ENCODE results near the gene MAP2K1. TPM values are rescaled to one million over a fixed set of nuclear protein-coding genes. Genes with fewer than 3 reads are reported as not detected.

Gene MAP2K1
- total RNA-seq, 1 donor from 2014 or later, result 23.6 TPM

DNA sequence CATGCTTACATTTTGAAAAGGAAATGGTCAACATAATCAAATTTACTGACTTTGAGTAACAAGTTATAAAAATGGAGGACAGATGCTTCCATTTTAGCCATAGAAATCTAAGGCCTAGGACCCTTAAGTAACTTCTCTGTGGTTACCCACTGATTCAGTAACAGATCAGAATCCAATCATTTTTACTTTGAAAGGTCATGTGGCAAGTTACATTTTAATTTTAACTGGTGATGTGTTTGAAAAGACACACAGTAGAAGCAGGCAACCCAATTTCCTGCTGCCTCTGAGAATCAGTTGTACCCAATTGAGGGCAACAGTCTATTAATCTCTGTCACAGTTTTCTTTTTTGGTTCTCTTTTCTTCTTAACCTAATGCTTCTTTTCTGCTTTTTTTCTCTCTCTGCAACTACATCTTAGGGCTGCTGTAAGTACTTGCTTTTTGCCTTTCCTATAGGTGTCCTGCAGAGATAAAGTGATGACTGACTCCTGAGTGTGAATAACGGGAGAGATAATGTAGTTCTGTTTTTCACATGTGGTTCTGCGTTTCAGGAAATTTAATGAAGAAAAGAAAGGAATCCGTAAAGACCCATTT is 121.7 kb downstream of the MAP2K1 start:
- Histone ChIP-seq H3K36me3 (peaks cover 0 to under 1% of the 10 kb centered on the region in 2 donors), H3K4me3 (no peak overlapping the region), H3K9me3 (no peaks in the 10 kb centered on the region), H3K27me3 (no peaks in the 10 kb centered on the region), H3K4me1 (peaks cover 16% of the 10 kb centered on the region), H3K27ac (no peak overlapping the region)
- intact Hi-C loops (cut with DNase I), result no loop called here
- DNase-seq (ENCODE audit: extremely low spot score in 2 of 2), result no peak
- no peak for TF ChIP-seq POLR2A (IDR thresholded peaks at IDR 0.05)
- TF ChIP-seq CTCF (IDR thresholded peaks at IDR 0.05), result no peak
- no peak for TF ChIP-seq POLR2AphosphoS5 (IDR thresholded peaks at IDR 0.05; ENCODE audit: insufficient read depth in 1 of 2, low read depth in 1 of 2)

DNA sequence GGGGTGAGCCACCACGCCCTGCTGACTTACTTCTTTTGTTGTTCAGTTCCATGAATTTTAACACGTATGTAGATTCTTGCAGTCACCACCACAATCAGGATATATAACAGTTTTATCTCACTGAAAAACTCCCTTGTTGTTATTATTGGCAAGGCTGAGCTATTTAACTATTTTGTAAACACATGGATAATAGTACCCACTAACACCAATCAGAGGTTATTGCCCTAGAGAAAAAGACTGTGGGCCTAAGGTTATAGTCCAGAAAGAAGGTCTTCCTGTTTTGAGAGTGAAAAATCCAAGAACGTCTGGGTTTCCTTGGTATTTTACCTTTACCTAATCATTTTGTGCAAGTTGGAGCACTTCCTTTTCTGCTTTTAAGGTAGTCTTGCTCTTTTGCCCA is 127.9 kb downstream of the MAP2K1 start:
- no peak overlapping the region for H3K4me3 ChIP-seq
- no peak for TF ChIP-seq POLR2A (IDR thresholded peaks at IDR 0.05)
- TF ChIP-seq POLR2AphosphoS5 (IDR thresholded peaks at IDR 0.05; ENCODE audit: insufficient read depth in 1 of 2, low read depth in 1 of 2), result no peak
- TF ChIP-seq CTCF (IDR thresholded peaks at IDR 0.05), result no peak
- intact Hi-C loops (cut with DNase I), result no loop called here
- H3K9me3 ChIP-seq, result no peaks in the 10 kb centered on the region
- H3K27me3 ChIP-seq, result no peaks in the 10 kb centered on the region
- H3K4me1 ChIP-seq, result no peaks in the 10 kb centered on the region
- no peak for DNase-seq (ENCODE audit: extremely low spot score in 2 of 2)
- H3K36me3 ChIP-seq, result peaks cover 0 to 3% of the 10 kb centered on the region in 2 donors
- H3K27ac ChIP-seq, result no peak overlapping the region

DNA sequence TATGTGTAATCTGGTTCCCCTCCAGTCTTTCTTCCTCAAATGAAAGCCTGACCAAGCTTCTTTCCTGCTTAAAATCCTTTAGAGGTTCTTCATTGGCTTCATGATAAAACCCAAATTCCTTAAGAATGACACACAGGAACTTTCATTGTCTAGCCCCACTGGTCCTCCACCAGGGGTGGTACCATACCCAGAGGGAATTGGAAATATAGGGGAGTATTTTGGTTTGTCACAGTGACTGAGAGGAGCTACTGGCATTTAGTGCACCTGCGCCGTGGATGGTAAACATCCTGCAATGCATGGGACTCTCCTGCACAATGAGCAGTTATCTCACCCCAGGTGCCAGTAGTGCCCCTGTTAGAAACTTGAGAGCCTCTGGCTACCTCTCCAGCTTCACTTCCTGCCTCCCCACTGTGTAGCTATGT is 129.2 kb downstream of the MAP2K1 start:
- intact Hi-C loops (cut with DNase I), result no loop called here
- TF ChIP-seq CTCF (IDR thresholded peaks at IDR 0.05) (no peak), POLR2A (IDR thresholded peaks at IDR 0.05) (no peak), POLR2AphosphoS5 (IDR thresholded peaks at IDR 0.05; ENCODE audit: insufficient read depth in 1 of 2, low read depth in 1 of 2) (no peak)

DNA sequence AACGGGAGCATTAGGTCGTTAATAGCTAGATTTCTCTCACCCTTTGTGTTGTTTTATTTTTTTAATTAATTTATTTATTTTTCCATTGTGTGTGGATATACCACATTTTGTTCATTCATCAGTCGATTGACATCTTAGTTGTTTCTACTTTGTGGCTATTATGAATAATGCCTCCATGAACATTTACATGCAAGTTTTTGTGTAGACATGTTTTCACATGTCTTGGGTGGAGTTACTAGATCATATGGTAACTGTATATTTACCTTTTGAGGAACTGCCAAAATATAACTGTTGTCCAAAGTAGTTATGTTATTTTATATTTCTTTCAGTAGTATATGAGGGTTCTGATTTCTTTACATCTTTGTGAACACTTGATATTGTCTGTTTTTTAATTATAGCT is 137.2 kb downstream of the MAP2K1 start:
- Histone ChIP-seq H3K9me3 (no peaks in the 10 kb centered on the region), H3K36me3 (no peaks in the 10 kb centered on the region), H3K4me3 (no peak overlapping the region), H3K27ac (no peak overlapping the region), H3K4me1 (no peaks in the 10 kb centered on the region), H3K27me3 (no peaks in the 10 kb centered on the region)
- TF ChIP-seq POLR2AphosphoS5 (IDR thresholded peaks at IDR 0.05; ENCODE audit: insufficient read depth in 1 of 2, low read depth in 1 of 2), result no peak
- no peak for TF ChIP-seq POLR2A (IDR thresholded peaks at IDR 0.05)
- no peak for TF ChIP-seq CTCF (IDR thresholded peaks at IDR 0.05)
- DNase-seq (ENCODE audit: extremely low spot score in 2 of 2), result no peak
- intact Hi-C loops (cut with DNase I), result no loop called here

More for the DNA sequence above, 129.2 kb downstream of the MAP2K1 start:
- Histone ChIP-seq H3K27ac (no peak overlapping the region), H3K36me3 (peaks cover 0 to 3% of the 10 kb centered on the region in 2 donors), H3K9me3 (no peaks in the 10 kb centered on the region), H3K27me3 (no peaks in the 10 kb centered on the region), H3K4me3 (no peak overlapping the region), H3K4me1 (no peaks in the 10 kb centered on the region)
- no peak for DNase-seq (ENCODE audit: extremely low spot score in 2 of 2)

DNA sequence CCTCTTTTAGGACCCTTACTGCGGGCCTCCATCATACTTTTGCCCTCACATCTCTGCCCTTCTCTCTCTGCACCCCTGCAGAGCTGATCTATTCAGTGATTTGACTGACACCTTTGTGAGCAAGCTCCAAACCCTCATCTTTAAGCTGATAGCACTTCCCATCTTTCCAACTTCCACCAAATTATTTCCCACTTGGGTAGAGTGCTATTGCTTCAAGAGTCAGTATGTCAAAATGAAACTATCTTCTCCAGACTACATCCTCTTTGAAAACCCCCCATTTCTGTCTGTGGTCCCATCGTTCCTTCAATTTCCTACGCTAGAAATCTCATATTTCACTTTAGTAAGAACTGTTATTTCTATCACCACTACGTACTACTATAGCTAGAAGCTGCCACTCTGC is 138.1 kb downstream of the MAP2K1 start:
- H3K4me1 ChIP-seq, result no peaks in the 10 kb centered on the region
- H3K9me3 ChIP-seq, result no peaks in the 10 kb centered on the region
- no peaks in the 10 kb centered on the region for H3K36me3 ChIP-seq
- intact Hi-C loops (cut with DNase I), result no loop called here
- TF ChIP-seq POLR2A (IDR thresholded peaks at IDR 0.05), result no peak
- no peak for TF ChIP-seq CTCF (IDR thresholded peaks at IDR 0.05)
- no peak for TF ChIP-seq POLR2AphosphoS5 (IDR thresholded peaks at IDR 0.05; ENCODE audit: insufficient read depth in 1 of 2, low read depth in 1 of 2)
- DNase-seq (ENCODE audit: extremely low spot score in 2 of 2), result no peak
- no peaks in the 10 kb centered on the region for H3K27me3 ChIP-seq
- H3K27ac ChIP-seq, result no peak overlapping the region
- H3K4me3 ChIP-seq, result no peak overlapping the region
